ENCODE results near the gene RGS21. TPM values are rescaled to one million over a fixed set of nuclear protein-coding genes. Genes with fewer than 3 reads are reported as not detected.

RGS21 gene
- total and polyA plus RNA-seq, 2 donors (not counting 1 experiment from before 2014, with no cell fraction given), result not detected

- ChIA-PET CTCF (no interaction called here), POLR2A (no interaction called here)
- Histone ChIP-seq H3K27ac (ENCODE audit: low read length in 2 of 2) (no peak overlapping the region), H3K4me1 (ENCODE audit: control insufficient read depth in 2 of 2, insufficient read depth in 2 of 2, low read length in 2 of 2) (no peaks in the 10 kb centered on the region), H3K9me3 (ENCODE audit: control extremely low read depth in 1 of 3, control insufficient read depth in 2 of 3, insufficient read depth in 1 of 3, low read length in 2 of 3) (no peaks in the 10 kb centered on the region), H4K20me1 (ENCODE audit: control insufficient read depth, insufficient read depth, low read length, poor library complexity, severe bottlenecking) (no peaks in the 10 kb centered on the region), H3K9ac (ENCODE audit: low read length) (no peak overlapping the region), H3K27me3 (replicated peaks in 1 of 4; ENCODE audit: control extremely low read depth in 1 of 4, control insufficient read depth in 3 of 4, insufficient read depth in 4 of 4, low read length in 3 of 4) (no peaks in the 10 kb centered on the region), H2AFZ (ENCODE audit: insufficient read depth, low read depth, low read length, poor library complexity, severe bottlenecking) (no peak overlapping the region), H3K4me2 (replicated peaks; ENCODE audit: low read depth, low read length, poor library complexity, severe bottlenecking) (no peak overlapping the region), H3K36me3 (replicated peaks in 1 of 2; ENCODE audit: control extremely low read depth in 1 of 2, control insufficient read depth in 1 of 2, extremely low read depth in 1 of 2, insufficient read depth in 2 of 2, low read length in 1 of 2) (no peaks in the 10 kb centered on the region), H3K79me2 (ENCODE audit: control insufficient read depth, insufficient read depth, low read length) (no peaks in the 10 kb centered on the region), H3K4me3 (ENCODE audit: control extremely low read depth in 1 of 5, extremely low read depth in 1 of 5, insufficient read depth in 1 of 5, low read depth in 2 of 5, low read length in 4 of 5) (no peak overlapping the region)
- H3K27ac Mint-ChIP-seq, result no peak overlapping the region
- WGBS (ENCODE audit: insufficient coverage), result no CpG with 5 or more reads among the region's 2 CpGs
- intact Hi-C loops (cut with micrococcal nuclease), result no loop called here
- no peak overlapping the region for H3K4me3 Mint-ChIP-seq
- no peak for DNase-seq
- no peaks in the 10 kb centered on the region for H3K27me3 Mint-ChIP-seq
- H3K9me3 Mint-ChIP-seq (ENCODE audit: insufficient read depth), result no peaks in the 10 kb centered on the region
- no peaks in the 10 kb centered on the region for H3K4me1 Mint-ChIP-seq
- TF ChIP-seq EZH2 (IDR thresholded peaks at IDR 0.05; ENCODE audit: borderline replicate concordance, insufficient read depth, low read depth, low read length, poor library complexity, severe bottlenecking), result no peak
- TF ChIP-seq, protein P1, sequence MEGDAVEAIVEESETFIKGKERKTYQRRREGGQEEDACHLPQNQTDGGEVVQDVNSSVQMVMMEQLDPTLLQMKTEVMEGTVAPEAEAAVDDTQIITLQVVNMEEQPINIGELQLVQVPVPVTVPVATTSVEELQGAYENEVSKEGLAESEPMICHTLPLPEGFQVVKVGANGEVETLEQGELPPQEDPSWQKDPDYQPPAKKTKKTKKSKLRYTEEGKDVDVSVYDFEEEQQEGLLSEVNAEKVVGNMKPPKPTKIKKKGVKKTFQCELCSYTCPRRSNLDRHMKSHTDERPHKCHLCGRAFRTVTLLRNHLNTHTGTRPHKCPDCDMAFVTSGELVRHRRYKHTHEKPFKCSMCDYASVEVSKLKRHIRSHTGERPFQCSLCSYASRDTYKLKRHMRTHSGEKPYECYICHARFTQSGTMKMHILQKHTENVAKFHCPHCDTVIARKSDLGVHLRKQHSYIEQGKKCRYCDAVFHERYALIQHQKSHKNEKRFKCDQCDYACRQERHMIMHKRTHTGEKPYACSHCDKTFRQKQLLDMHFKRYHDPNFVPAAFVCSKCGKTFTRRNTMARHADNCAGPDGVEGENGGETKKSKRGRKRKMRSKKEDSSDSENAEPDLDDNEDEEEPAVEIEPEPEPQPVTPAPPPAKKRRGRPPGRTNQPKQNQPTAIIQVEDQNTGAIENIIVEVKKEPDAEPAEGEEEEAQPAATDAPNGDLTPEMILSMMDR (IDR thresholded peaks at IDR 0.05), result no peak
- no peak for ATAC-seq (ENCODE audit: low read depth)
Measured at GRCh38 chr1:192379554-192379953, 62.8 kb downstream of the RGS21 start.

DNA sequence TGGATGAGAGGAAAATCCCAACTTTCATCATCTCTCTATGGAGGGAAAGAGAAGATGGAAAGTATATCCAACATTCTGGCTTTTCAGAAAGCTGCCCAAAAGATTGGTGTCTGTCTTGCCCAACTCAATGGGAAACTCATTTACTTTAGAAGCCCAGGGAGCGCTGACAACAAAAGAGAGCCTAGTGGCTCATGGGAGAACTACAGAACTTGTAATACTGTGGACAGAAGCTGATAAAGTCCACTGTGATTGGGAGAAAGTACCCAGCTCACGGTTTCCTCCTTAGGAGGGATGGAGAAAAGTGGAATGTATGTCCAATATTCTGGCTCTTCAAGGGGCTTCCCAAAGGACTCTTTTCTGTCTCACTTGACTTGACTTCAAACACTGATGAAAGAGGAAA, 66.0 kb downstream of the RGS21 start:
- H3K36me3 ChIP-seq (replicated peaks in 1 of 2; ENCODE audit: control extremely low read depth in 1 of 2, control insufficient read depth in 1 of 2, extremely low read depth in 1 of 2, insufficient read depth in 2 of 2, low read length in 1 of 2), result no peaks in the 10 kb centered on the region
- H3K27me3 Mint-ChIP-seq, result no peaks in the 10 kb centered on the region

More for the DNA sequence above, 66.0 kb downstream of the RGS21 start:
- no peak overlapping the region for H2AFZ ChIP-seq (ENCODE audit: insufficient read depth, low read depth, low read length, poor library complexity, severe bottlenecking)
- H3K4me1 ChIP-seq (ENCODE audit: control insufficient read depth in 2 of 2, insufficient read depth in 2 of 2, low read length in 2 of 2), result no peaks in the 10 kb centered on the region
- Mint-ChIP-seq H3K27ac (no peak overlapping the region), H3K4me1 (no peaks in the 10 kb centered on the region), H3K9me3 (ENCODE audit: insufficient read depth) (no peaks in the 10 kb centered on the region), H3K4me3 (no peak overlapping the region)
- H3K79me2 ChIP-seq (ENCODE audit: control insufficient read depth, insufficient read depth, low read length), result no peaks in the 10 kb centered on the region
- no peak overlapping the region for H3K4me2 ChIP-seq (replicated peaks; ENCODE audit: low read depth, low read length, poor library complexity, severe bottlenecking)
- H3K9ac ChIP-seq (ENCODE audit: low read length), result no peak overlapping the region
- DNase-seq (no peak), ATAC-seq (ENCODE audit: low read depth) (no peak)
- WGBS (ENCODE audit: insufficient coverage), result 91% methylated on average over 1 of the region's 2 CpGs
- H3K27me3 ChIP-seq (replicated peaks in 1 of 4; ENCODE audit: control extremely low read depth in 1 of 4, control insufficient read depth in 3 of 4, insufficient read depth in 4 of 4, low read length in 3 of 4), result no peaks in the 10 kb centered on the region
- ChIA-PET CTCF (no interaction called here), POLR2A (no interaction called here)
- H3K4me3 ChIP-seq (ENCODE audit: control extremely low read depth in 1 of 5, extremely low read depth in 1 of 5, insufficient read depth in 1 of 5, low read depth in 2 of 5, low read length in 4 of 5), result no peak overlapping the region
- no peak for TF ChIP-seq EZH2 (IDR thresholded peaks at IDR 0.05; ENCODE audit: borderline replicate concordance, insufficient read depth, low read depth, low read length, poor library complexity, severe bottlenecking)
- TF ChIP-seq, protein P1 (IDR thresholded peaks at IDR 0.05), result no peak
- H3K9me3 ChIP-seq (ENCODE audit: control extremely low read depth in 1 of 3, control insufficient read depth in 2 of 3, insufficient read depth in 1 of 3, low read length in 2 of 3), result no peaks in the 10 kb centered on the region
- no peak overlapping the region for H3K27ac ChIP-seq (ENCODE audit: low read length in 2 of 2)
- no peaks in the 10 kb centered on the region for H4K20me1 ChIP-seq (ENCODE audit: control insufficient read depth, insufficient read depth, low read length, poor library complexity, severe bottlenecking)
- intact Hi-C loops (cut with micrococcal nuclease), result no loop called here
